EL (cell line): Measurements from ENCODE around the gene FERMT2.
"Not testable (repeated sequence)": the region's sequence is repeated elsewhere in the genome, so short reads cannot be mapped to it uniquely, and the experiment has no call there.

ENCODE experiments used
- DNase-seq: peaks from one replicate; pipeline ENCODE4 v3.0.0-alpha.2; 2016

The FERMT2 gene

DNA sequence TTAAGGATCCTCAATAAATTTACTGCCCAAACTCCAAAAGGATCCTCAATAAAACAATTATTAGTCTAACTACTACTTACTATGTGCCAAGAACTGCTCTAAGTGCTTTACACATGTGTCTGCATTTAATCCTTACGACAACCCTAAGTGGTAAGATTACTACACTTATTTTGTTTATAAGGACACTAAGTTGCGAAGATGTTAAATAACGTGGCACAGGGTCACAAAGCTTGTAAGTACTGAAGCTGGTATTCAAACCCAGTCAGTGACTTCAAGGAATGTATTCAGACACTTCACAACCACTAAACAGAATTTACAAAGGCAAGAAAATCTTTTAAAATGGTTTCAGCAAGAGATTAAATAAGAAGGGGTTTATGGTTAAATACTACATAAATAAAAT, 13.0 kb downstream of the FERMT2 start:
- no peak for DNase-seq

DNA sequence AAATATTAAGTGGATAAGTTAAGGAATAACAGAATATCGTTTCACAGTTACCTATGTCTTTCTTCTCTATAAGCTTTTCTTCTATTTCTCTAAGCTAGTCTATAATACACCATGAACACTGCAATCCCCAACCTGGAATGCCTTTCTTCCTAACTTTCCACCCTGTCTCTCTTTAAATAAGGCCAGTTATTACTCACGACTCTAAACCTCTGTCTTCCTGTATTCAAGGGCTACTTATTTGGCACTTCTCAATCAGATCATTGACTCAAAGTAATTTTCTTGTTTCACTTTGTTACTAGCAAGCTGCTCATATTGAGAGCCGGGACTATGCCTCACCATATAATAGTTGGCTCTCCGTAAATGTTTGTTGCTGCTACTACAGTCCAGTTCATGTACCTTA, 13.5 kb downstream of the FERMT2 start:
- no peak for DNase-seq

DNA sequence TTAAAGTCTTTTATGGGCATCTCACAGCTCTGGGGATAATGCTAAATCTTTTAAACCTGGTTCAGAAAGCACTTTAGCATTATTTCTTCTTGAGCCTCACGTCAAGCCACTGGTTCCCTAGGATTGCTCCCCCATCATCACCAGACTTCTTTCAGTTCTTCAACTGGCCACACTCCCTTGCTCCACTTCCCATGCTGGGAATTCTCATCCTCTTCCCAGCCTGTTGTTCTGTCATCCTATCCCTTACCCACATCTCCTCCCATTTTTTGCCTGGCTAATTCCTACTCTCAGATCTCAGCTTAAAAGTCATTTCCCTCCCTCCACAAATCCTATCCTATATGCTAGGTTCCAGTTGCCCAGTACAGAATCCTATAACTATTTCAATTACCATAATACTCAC, 14.4 kb downstream of the FERMT2 start:
- no peak for DNase-seq

DNA sequence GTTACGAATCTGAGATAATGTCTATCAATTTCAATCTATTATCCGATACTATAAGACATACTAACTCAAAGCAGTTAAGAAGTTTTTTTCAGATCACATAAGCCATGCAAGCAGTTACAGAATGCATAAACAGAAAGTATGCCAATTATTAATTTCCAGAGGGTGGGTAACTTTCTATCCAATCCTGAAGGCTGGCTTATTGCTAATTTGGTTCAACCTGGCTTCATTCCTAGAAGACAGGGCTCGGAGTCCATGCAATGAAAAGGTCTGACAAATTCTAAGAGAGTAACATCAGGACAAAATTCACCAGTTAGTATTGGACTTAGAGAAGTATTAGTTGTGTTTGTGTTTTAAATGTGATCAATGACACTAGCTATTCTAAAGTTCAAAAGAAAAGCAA, 15.0 kb downstream of the FERMT2 start:
- DNase-seq = no peak

DNA sequence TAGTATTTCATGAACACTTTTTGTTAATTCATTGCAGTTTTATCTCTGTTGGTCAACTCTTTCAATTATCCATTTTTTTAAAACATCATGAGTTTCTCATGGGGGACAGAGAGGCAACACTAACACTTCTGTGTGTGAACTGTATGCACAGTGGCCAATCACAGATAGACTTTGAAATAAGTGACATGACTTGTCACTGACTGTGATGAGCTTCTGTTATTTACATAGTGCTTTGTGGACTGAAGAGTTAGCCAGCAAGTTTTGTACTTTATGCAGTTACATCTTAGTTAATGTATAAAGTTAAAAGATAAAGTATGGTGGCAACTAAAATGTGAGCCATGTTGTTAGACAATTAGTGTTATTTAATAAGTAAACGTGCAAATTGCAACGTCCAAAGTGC, 16.1 kb downstream of the FERMT2 start:
- no peak for DNase-seq

DNA sequence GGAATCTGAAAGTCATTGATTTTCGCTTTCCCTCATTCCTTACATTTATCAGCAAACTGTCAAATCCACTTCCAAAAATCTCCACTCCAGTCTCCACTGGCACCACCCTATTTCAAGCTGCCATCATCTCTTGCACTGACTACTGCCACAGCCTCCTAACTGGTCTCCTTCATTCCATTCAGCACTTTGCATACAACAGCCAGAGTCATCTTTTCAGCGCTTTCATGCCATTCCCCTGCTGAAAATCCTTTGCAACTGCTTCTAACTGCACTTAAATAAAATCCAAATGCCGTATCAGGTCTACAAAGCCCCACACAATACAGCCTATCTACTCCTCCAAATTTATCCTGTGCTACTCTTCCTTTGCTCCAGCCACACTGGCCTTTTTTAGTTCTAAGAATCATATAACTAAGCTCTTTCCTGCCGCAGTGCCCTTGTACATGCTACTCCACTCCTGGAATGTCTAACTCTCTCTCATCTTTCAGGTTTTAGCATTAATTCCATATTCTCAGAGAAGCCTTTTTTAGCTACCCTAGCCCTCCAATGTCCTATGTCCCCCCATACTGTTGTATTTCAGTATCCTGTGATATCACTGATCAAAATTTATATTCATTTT, 21.6 kb downstream of the FERMT2 start:
- DNase-seq = no peak

DNA sequence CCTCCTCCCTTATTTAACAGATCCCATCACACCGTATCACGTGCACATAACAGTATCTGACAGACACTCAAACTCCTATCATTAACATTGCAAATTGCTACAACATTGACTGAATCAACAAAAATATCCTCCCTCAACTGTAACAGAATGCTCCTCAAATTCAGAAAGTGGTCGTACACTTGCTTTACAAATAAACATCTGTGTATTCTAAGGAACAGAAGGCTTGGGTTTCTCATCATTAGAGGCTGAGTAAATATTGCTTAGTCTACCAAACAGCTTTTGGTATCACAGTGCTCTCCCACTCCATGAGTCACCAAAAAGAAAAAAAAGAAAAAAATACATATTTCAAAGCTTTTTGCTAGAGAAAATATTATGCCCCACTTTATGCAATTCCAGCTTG, 23.9 kb downstream of the FERMT2 start:
- DNase-seq = peak; percentile 49

DNA sequence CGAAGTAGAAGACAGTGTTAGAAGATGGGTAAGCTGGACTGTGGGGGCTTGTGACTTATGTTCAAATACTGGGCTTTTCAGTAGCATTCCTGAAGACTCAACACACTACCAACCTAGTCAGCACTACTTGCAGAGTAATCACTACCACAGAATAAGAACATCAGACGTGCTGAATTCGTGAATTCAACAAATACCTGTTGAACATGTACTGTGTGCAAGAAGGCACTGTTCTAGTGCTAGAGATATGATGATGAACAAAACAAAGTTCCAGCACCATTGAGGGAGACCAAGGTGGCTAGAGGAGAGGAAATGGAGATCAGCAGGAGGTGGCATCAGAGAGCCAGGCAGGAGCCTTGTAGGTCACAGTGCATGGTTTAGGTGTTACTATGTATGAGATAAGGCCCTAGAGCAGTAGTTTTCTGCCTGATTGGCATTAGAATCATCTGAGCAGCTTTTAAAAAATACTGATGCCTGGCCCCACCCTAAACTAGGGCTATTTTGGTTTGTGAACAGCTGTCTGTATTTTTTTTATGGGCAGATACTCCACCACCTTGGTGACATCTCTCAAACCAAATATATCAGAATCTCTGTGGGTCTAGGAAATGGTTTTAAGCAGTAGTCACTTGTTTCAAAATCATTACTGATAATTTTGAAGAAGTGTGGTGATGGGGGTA, 26.8 kb downstream of the FERMT2 start:
- DNase-seq = no peak

DNA sequence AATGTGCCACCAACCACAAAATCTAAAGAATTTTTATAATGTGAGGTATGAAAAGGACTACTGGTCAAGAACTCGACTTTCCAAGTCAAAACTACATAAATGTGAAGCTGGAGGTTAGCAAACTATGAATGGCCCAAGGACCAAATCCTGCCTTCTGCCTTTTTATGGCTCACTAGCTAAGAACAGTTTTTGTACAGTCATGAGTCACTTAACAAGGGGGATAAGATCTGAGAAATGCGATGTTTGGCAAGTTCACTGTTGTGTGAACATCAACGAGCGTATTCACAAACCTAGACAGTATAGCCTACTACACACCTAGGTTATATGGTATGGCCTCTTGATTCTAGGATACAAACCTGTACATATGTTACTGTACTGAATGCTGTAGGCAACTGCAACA, 28.2 kb downstream of the FERMT2 start:
- DNase-seq = peak; percentile 74

DNA sequence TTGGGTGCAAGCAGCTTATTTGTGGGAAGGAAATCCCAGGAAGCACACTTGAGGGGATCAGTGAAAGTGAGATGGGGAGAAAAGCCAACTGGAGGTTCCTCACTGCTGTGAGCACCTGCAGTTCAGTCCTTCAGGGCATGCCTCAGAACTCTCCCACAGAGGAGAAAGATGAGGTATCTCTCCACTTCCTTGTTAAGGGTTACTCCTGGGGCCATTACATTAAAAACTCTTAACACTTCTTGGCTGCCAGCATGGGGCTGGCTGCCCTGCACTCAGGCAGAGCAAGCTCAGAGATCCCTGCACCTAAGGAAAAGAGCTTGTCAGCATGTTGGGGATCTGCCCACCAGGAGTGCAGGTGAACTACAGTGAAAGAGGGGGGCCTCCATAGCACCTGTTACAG, 28.8 kb downstream of the FERMT2 start:
- DNase-seq = no peak

DNA sequence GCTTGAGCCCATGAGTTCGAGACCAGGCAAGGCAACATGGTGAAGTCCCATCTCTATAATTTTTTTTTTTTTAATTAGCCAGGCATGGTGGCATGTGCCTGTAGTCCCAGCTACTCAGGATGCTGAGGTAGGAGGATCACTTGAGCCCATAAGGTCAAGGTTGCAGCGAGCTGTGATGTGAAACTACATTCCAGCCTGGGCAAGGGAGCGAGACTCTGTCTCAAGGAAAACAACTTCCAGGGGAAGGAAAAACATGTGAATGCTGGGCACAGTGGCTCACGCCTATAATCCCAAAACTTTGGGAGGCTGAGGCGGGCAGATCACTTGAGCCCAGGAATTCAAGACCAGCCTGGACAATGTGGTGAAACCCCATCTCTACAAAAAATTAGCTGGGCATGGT, 30.4 kb downstream of the FERMT2 start:
- DNase-seq = not testable (repeated sequence)

DNA sequence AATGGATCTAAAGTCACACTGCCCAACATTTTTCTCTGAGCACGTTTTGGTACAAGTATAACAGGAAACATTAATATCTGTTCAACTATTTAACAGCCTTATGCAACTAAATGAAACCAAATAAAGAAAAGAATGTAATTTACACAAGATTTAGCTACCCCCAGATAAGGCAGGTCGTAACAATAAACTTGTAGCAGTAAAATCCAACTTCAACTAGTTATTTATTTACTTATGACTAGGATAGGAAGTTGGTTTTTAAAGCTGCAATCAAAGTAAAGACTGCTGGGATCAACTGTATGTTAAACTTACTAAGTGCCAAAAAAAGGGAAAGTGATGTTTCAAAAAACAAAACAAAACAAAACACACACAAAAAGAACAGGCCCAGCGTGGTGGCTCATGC, 30.9 kb downstream of the FERMT2 start:
- DNase-seq = peak; percentile 32

DNA sequence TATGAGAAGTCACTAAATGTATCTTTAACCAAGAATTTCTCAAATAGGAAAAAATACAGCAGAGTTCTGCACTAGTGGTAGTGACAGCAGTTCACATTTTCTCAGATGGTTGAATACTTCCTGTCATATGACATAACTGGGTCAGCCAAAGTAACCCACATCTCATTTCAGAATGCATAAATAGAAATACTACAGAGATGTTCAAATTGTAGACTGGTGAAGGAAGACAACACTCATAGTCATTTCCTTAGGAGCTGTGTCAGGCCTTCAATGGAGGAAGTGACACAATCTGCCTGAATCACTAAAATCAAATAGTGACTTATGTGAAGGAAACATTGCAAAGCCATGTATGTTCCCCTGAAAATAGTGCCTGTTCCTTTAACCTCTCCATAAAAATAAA, 32.4 kb downstream of the FERMT2 start:
- peak; percentile 81 for DNase-seq

DNA sequence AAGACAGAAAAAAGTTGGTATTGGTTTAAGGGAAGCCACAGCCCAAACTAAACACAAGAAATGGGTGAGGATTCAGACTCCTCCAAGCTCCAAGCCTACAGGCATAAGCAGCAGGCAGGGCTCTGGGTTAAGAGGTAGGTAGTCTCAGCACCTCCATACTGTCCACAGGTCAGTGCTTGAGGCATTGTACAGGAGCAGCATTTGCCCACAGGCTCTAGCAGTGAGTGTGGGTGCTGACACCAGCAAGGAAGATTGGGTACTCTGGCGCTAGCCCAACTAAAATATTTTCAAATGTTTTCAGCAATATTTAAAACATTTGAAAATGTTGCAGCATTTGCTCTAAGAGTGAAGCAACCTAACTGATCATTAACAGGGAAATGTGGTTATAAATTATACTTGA, 33.1 kb downstream of the FERMT2 start:
- peak; percentile 48 for DNase-seq

DNA sequence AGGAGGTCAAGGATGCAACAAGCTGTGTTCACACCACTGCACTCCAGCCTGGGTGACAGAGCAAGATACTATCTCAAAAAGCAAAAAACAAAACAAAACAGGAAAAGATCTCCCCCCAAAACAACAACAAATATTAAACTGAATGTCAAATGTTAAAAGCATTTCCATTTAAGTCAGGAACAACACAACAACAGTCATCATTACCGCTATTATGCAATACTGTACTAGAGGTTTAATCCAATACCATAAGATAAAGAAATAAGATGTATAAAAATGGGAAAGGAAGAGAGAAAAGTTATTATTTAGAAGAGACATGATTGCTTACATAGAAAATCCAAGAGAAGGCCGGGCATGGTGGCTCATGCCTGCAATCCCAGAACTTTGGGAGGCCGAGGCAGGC, 36.6 kb downstream of the FERMT2 start:
- no peak for DNase-seq

DNA sequence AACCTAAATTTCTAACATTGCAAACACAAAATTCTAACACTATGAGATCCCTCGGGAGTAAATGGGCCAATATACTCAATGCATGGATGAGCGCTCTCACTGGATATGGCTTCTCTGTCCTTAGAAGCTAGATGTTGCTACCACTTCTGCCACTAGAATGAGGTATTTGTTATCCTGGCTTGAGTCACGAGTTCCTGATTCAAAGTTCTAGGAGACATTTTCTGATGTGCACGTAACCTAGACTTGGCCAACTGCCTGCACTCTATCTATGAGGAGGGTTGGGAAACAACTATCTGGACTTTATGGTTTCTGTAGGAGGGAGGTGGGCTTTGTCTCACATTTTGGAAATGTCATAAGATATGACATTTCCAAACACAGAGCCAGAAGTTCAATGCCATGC, 37.6 kb downstream of the FERMT2 start:
- DNase-seq = no peak

DNA sequence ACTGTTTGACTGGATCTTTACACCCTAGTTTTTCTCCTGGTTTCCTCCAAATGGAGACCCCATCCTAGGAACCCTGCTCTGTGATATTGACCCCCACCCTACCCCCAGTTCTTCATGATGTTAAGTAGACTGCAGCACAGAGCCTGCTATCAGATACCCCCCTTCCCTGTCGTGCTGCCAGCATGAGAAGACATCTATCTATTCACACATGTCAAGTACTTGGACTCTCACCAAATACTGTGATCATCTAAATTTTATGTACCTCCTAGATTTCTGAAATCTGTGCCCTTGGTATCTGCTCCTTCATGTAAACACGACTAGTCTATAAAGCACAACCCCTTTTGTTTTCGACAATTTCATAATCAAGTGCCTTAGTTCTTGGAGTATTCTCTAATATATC, 38.9 kb downstream of the FERMT2 start:
- DNase-seq = no peak

DNA sequence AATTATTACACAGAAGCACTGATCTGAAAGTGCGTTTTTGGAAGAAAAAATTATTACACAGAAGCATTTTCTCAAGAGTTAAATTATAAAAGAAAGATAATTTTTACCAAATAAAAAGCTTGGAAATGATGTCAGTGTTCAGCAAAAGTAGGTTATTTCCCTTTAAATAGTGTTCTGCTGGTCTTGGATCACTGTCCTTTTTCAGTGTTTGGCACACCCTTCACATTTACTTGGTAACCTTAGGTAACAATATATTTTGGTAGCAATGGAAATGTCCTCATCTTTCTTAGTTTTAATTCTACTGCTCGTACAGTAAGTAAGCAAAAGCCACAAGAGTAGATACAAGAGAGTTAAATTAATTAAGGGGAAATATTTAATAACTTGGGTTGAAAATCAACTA, 40.3 kb downstream of the FERMT2 start:
- no peak for DNase-seq

DNA sequence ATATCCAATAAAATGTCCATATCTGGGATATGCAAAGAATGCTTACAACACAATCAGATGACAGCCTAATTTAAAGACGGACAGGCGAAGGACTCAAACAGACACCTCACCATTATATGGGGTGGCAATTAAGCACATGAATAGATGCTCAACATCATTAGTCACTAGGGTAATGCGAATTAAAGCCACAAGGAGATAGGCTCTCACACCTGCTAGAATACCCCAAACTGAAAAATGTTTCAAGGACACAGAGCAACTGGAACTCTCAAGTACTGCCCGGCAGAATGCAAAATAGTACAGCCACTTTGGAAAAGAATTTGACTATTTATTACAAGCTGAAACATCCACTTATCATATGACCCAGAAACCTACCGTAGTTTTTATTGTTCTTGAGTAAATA, 42.9 kb downstream of the FERMT2 start:
- no peak for DNase-seq

DNA sequence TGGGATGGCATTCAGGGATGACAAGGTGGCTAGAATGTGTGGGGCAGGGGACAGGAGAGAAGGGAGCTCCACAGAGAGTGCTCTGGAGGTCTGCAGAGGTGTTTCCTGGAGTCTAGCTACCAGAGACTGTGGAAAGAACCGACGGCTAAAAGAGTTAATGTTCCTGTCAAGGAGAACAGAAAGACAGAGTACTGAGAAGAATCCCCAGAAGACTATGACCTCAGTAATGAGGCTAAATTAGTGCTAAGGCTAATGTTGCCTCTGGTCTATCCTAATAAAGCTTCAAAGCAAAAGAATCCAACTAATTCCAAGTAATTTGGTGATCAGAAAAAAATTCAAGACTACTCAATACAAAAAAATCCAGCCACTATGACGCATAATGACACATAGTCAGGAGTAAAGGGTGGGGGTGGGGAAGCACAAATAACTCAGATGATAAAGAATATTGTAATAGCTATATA, 44.7 kb downstream of the FERMT2 start:
- DNase-seq = peak; percentile 94

DNA sequence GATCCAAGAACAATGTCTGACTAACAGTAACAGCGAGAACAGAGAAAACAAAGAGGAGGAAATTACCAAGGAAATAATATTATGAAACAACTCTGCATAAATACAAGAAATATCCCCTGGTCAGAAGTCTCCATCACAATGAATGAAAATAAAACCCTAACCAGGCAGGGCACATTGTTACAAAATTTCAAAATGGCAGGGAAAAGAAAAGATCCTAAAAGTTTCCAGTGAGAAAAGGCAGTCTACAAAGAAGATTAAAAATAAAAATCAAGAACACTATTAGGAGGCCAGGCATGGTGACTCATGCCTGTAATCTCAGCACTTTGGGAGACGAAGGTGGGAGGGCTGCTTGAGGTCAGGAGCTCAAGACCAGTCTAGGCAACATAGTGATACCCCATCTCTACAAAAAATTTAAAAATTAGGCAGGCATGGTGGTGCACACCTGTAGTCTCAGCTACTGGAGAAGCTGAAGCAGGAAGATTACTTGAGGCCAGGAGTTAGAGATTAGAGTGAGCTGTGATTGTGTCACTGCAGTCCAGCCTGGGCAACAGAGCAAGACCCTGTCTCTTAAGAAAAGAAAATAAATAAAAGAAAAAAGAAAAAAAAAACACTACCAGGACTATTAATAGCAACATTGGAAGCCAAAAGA, 47.8 kb downstream of the FERMT2 start:
- DNase-seq = peak; percentile 65

DNA sequence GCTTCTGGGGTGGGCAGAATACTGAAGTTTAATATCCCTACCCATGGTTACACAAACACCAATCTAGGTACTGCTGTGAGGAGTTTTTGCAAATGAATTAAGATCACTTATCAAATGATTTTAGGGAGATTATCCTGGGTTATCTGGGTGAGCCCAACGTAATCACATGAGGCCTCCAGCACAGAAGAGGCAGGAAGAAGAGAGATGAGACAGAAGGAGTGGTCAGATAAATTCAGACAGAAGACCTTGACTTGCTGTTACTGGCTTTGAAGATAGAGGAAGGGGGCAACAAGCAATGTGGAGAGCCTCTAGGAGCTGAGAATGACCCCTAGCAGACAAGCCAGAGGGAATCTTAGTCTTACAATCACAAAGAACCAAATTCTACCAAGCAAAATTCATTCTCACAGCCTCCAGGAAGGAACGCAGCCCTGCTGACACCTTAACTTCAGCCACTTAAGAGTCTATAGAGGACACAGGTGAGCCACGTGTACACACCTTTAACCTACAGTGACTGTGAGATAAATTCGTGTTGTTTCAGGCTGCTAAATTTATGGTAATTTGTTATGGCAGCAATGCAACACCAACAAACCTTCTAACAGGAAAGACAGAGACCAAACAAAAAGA, 49.4 kb downstream of the FERMT2 start:
- no peak for DNase-seq

DNA sequence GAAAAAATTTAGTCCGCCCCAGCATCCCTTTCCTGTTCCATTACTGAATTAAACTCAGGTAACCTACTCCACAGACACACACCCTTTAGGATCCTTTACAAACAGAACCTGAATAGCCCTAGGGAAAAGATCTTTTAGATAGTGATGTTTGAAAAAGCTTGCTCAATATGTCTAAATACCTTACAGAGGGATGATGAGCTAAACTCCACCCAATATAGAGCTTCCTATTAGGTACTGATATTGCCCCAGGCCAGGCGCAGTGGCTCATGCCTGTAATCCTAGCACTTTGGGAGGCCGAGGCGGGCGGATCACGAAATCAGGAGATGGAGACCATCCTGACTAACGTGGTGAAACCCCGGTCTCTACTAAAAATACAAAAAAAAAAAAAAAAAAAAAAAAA, 50.1 kb downstream of the FERMT2 start:
- no peak for DNase-seq

DNA sequence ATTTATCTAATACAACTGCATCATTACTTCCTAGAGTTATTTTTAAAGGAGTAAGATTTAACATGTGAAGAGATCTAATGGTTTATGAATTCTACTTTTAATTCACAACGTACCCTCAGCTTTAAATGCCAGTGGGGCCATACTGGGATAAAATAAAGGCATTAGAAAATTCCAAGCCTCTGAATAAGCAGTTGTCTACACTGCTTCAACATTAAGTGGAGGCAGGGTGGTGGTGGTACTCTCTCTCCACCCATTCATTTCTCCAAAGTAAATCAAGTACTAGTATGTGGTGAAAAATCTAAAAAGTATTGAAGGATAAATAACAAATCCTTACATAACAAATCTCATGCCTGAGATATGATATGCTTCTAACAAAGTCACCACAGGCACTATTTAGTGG, 52.4 kb downstream of the FERMT2 start:
- peak; percentile 41 for DNase-seq
